HG02981 (cell line): ENCODE data around the gene XPNPEP2.
A peak's percentile ranks its signal among the peaks of the same experiment; 100 is the strongest.

ENCODE experiments used
- ATAC-seq: cut with Tn5 transposase; IDR thresholded peaks from one replicate; pipeline ENCODE4 v1.9.1; 2021; ENCODE audit warnings: mild to moderate bottlenecking, moderate library complexity; ENCODE audit not compliant: unreplicated experiment

Gene XPNPEP2

DNA sequence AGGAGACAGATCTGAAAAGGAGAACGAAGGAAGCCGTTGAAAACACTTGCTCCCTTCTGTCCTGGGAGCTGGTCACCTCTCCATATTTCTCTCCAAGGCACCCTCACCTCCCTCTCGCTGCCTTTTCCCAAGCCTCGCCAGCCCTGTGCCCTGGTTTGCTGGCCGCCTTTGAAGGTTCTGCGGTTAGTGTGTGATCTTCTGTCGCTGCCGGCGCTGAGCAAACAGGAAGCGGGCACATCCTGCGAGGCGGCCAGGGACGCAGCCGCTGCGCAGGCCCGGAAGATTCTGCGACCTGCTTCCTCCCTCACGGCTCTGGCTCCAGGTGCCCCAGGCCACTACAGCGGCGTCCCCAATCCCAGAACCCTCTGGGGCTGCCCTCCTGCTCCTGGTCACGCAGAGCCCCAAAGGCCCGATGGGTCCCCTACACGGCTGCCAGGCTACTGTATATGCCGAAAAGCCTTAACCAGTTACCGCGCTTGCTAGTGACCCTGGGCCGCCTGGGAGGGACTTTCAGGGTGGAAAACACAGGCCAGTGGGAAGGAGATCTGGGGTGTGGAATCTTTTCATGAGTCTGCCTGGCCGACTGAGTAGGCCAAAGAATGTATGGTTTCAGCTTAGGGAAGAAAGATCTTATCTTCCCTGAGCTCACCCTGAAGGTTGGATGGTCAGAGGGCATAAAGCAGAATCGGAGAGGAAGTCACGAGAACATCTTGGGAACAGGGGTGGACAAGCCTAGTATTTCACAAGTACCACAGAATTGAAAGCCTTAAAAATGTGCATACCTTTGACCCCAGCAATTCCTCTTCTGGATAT lies 38.6 kb downstream of the XPNPEP2 start:
- ATAC-seq: peak; percentile 16

DNA sequence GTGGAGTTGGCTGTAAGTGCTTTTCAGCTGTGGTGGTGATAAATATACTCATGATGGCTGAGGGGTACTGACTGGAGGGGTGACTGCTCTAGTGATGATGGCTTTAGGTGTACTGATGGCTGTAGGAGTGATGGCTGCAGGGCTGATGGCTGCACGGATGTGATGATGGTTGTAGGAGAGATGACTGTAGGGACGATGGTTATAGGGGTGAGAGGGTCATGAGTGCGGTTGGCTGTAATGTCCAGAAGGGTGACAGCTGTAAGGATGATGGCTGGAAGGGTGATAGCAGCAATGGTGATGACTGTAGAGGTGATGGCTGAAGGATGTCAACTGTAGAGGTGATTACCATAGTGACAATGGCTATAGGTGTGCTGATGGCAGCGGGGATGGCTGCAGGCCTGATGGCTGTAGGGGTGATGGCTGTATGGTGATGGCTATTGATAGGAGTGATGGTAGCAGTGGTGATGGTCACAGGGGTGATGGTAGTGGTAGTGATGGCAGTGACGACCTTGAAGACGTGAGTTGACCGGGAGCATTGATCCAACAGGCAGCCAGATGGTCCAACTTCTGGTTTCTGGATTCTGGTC lies 40.4 kb downstream of the XPNPEP2 start:
- ATAC-seq: no peak

- peak; percentile 39 for ATAC-seq
Observed at GRCh38 chrX:129779747-129780146, 41.0 kb downstream of the XPNPEP2 start, which contains the start of gene SASH3. Gene SASH3, plus strand, starts transcription at chrX:129779949. Its CDS starts 149 bp downstream, at chrX:129780098.

GRCh38 chrX:129780441-129781105 lies 41.8 kb downstream of the XPNPEP2 start:
- ATAC-seq: no peak

- ATAC-seq: peak; percentile 72
Observed at GRCh38 chrX:129781134-129781672, 42.4 kb downstream of the XPNPEP2 start.

DNA sequence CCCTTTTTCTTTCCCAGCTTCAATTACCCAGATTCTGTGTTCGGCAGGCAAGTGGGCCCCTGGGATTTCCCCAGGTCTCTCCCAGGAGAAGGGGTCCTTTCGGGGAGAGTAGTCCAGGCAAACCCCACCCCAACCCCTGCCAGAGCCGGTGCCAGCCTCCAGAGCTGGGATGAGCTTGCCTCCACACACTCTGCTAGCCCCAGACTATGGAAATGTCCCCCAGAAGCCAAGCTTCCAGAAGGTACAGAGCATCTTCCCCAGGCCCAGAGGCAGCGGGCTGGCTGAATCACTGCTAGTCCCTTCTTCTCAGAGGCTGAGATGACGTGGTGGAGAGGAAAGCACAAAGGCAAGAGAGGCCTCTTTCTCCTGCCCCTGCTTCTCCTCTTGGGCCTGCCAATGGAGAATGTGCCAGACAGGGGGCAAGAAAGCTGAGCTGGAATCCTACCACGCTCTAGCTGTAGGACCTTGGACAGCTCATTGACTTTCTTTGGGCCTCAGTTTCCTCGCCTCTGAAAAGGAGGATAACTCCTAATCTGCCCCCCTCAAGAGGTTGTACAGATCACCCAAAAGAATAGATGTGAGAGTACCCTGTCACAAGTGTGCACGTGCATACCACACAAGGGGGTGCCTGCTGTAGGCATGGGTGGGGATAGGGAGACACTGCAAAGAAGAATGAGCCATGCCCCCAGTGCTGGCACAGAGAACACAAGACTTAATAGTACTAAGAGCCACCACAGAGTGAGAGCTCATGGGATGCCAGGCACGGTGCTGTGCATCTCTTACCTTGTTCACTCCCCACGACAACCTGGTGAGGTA lies 43.1 kb downstream of the XPNPEP2 start:
- no peak for ATAC-seq

DNA sequence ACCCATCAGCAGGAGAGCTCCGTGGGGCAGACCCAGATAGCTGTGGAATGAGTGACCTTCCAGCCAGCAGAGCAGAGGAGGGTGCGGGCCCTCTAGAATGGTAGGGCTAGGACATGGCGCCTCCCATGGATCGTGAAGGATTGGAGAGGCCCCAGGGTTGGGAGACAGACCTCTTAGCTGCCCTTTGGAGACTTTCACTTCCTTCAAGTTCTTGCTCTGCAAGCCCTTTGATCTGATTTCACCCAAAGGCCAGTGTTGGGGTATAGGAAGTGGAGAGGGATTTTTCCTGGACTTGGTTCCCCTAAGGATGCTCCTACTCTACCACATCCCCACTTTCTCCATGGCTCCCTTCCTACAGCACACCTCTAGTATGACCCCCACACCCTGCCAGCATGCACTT lies 43.9 kb downstream of the XPNPEP2 start:
- no peak for ATAC-seq

DNA sequence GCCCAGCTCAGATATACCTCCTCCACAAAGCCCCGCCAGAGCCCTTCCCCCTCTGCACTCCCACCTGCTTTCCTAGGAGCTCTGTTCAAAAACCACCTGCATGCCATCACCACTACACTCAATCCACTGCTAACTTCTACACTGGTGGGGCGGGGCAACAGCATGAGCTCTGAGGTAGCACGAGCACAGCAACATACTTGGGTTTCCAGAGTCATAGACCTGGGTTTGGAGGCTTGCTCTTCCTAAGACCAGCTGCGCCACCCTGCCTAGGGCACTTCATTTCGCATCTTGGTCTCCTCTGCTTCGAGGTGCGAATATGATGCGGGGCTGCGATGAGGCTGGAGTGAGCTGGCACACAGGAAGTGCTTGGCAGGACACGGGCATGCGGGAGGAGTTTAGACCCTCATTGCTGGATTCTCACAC lies 44.5 kb downstream of the XPNPEP2 start:
- ATAC-seq: no peak

DNA sequence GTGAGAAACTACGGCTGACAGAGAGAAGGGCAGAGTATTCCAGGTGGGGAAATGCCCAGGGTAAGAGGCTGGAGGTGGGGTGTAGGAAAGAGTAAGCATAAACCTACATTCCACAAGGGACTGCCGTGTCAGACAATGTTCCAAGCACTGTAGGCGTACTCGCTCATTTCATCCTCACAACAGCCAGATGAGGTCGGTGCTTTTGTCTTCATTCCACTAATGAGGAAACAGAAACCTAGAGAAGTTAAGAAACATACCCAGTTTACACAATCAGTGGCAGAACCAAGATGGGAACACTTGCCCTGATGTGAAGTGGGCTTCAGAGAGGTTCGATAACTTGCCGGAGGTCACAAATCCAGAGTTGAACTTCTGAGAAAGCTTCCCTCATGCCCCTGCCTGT lies 45.6 kb downstream of the XPNPEP2 start:
- ATAC-seq: no peak

DNA sequence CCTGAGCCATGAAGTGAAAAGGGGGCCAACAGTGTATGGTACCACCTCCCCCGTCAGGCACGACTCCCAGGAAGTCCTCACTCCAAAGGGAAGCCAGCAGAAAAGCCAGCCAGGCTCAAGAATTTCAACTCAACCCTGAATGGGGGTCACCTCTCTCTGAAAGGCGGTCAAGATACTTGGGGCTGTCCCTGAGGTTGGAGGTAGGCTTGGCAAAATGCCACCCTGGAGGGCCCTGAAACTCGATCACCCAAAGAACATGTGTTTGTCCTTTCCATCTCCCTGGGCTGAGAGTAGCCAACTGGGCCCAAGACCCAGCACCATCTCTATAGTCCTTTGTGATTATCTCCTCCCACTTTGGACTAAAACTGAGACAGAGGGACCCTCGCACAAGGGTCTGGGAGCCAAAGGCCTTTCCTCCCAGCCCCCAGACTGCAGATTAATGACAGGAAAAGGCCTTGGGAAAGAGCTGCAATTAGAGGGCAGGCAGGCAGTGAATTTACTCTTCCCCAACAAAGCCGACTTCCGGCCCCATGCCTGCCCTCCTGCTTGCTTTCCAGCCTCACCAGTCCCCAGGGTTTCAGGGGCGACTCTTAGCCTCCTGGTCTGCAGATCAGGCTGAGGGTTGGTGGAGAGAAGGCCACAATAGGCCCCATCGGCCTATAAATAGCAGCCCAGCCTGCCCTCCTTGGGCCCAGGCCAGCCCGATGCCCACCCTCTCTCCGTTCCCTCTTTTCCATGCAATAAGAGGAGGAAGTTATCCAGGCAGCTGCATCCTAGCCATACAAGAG lies 46.6 kb downstream of the XPNPEP2 start:
- no peak for ATAC-seq

- peak; percentile 79 for ATAC-seq
Observed at GRCh38 chrX:129786210-129786651, 47.5 kb downstream of the XPNPEP2 start.

- ATAC-seq: no peak
Observed at GRCh38 chrX:129787336-129788055, 48.7 kb downstream of the XPNPEP2 start.

GRCh38 chrX:129788527-129788926 lies 49.7 kb downstream of the XPNPEP2 start:
- no peak for ATAC-seq

DNA sequence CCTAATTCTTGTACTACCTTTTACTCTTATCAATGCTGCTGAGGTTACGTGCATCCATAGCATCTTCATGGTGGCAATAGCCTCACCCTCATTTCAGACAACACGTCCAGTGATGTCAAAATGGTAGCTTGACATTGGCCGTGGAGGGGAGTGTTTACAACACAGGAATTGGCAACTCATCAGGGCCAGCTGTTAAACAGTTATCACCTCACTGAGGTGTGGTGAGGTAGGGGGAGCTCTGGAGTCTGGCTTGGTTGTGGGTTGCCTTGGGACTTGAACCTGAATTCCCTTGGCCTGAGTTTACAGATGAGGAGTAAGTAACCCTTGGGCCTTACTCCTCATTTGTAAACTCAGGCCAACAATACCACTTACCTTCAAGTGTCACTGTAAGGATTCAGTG lies 51.4 kb downstream of the XPNPEP2 start:
- ATAC-seq: no peak

DNA sequence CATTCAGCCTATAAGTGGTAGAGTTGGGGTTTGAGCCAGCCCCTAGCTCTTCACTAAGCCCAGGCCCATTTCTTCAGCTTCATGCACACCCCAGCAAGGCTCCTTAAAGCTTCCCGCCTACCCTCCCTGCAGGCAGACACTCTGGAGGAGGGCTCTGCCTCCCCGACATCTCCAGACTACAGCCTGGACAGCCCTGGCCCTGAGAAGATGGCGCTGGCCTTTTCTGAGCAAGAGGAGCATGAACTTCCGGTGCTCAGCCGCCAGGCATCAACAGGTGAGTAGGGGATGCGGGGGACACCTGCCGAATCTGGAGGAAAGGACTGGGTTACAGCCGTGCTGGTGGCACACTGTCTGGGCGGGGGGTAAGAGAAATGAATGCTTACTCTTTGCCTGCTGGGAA lies 52.0 kb downstream of the XPNPEP2 start:
- ATAC-seq: no peak

- no peak for ATAC-seq
Observed at GRCh38 chrX:129791336-129791735, 52.6 kb downstream of the XPNPEP2 start.

DNA sequence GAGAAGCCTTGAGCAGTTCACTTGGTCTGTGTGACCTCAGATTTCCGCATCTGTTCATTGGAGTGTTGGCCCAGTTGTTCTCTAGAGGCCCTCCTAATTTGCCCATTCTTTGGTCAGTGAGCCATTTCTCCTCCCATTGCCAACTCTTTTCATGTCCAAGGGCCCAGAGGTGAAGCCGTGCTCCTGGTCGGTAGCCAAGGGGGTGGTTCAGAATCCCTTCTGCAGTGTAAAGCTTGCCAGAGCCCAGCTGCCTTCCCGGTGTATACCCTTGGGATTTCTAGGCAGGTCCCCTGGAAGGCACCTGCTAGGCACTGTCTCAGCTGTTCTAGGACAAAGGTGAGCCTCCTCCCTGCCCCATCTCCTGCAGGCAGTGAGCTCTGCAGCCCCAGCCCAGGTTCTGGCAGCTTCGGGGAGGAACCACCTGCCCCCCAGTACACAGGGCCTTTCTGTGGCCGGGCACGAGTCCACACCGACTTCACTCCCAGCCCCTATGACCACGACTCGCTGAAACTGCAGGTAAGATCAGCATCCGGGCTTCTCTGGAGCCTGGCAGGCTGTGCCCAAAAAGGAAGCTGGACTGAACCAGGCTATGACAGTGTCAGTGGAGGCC lies 53.3 kb downstream of the XPNPEP2 start:
- ATAC-seq: no peak

DNA sequence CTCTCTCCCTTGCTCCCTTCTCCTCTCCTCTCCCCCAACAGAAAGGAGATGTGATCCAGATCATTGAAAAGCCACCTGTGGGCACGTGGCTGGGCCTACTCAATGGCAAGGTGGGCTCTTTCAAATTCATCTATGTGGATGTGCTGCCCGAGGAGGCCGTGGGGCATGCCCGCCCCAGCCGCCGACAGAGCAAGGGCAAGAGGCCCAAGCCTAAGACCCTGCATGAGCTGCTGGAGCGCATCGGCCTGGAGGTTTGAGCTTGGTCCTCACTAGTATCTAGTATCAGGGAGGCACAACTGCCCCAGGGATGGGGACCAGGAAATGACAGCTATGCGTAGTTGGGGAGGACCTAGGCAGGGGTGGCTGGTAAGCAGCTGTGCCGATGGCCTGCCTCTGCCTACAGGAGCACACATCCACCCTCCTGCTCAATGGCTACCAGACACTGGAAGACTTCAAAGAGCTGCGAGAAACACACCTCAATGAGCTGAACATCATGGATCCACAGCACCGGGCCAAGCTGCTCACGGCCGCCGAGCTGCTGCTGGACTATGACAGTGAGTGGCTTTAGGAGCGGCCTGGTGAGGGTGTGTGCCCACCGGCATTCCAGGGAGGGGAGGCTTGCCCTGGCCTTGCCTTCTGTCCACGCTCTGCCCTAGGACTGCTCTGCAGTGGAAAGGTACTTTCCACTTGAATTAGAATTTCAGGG lies 54.0 kb downstream of the XPNPEP2 start:
- ATAC-seq: no peak
